Gastroesophageal sphincter (tissue), 3 donors: Measurements from ENCODE around the gene LARP1B.

Source experiments
- CTCF ChIP-seq, 4 experiments: fragments of 200-600 bp in 2 of 4; fragments of 450-650 bp in 2 of 4; sonication (generic) in 1 of 4; IDR thresholded peaks; one replicate each; pipeline ENCODE4 v1.5.1; 2017 to 2019; ENCODE audit warnings: antibody characterized with exemption in 4 of 4, mild to moderate bottlenecking in 2 of 4, moderate library complexity in 2 of 4
- POLR2AphosphoS5 ChIP-seq: sonication (generic); formaldehyde crosslinking; IDR thresholded peaks from one replicate; pipeline ENCODE4 v1.6.1; 2017; ENCODE audit warnings: antibody characterized with exemption

GRCh38 chr4:128244379-128244778, 183.3 kb downstream of the LARP1B start:
- TF ChIP-seq CTCF (IDR thresholded peaks at IDR 0.05) (no peak), POLR2AphosphoS5 (no peak)
